Mesenchymal stem cell (in vitro differentiated cells and primary cell): ENCODE results near the gene TMEM98.

ENCODE experiments used
- DNase-seq: peaks from one replicate; pipeline ENCODE4 v3.0.0-alpha.2; 2013
- H2AFZ ChIP-seq: one replicate; pipeline ENCODE4 v1.6.1; 2013; ENCODE audit warnings: low read depth, mild to moderate bottlenecking, control low read depth, inconsistent platforms, low read length, moderate library complexity
- H2AK5ac ChIP-seq: 2 replicates; pipeline ENCODE4 v1.6.1; 2013; ENCODE audit warnings: low read length, moderate library complexity, mild to moderate bottlenecking, inconsistent platforms; ENCODE audit not compliant: severe bottlenecking
- H2BK120ac ChIP-seq: one replicate; pipeline ENCODE4 v1.6.1; 2013; ENCODE audit warnings: low read depth, mild to moderate bottlenecking, inconsistent platforms, low read length, moderate library complexity
- H2BK12ac ChIP-seq, 2 experiments: one replicate each; pipeline ENCODE4 v1.6.1; 2013; ENCODE audit warnings: inconsistent platforms in 2 of 2, low read length in 2 of 2, mild to moderate bottlenecking in 2 of 2, moderate library complexity in 2 of 2, control low read depth in 1 of 2
- H2BK15ac ChIP-seq: one replicate; pipeline ENCODE4 v1.6.1; 2013; ENCODE audit warnings: mild to moderate bottlenecking, low read depth, inconsistent platforms; ENCODE audit not compliant: poor library complexity, severe bottlenecking
- H2BK5ac ChIP-seq: 2 replicates; pipeline ENCODE4 v1.6.1; 2013; ENCODE audit warnings: low read depth, mild to moderate bottlenecking, low read length, control low read depth, inconsistent platforms; ENCODE audit not compliant: poor library complexity, severe bottlenecking
- H3K14ac ChIP-seq, 2 experiments: one replicate each; pipeline ENCODE4 v1.6.1; 2013; ENCODE audit warnings: inconsistent platforms in 2 of 2, low read length in 2 of 2, control low read depth in 1 of 2, mild to moderate bottlenecking in 1 of 2, moderate library complexity in 1 of 2
- H3K18ac ChIP-seq, 2 experiments: one replicate each; pipeline ENCODE4 v1.6.1; 2013; ENCODE audit warnings: inconsistent platforms in 2 of 2, low read length in 2 of 2, control low read depth in 1 of 2, low read depth in 1 of 2, mild to moderate bottlenecking in 1 of 2
- H3K23ac ChIP-seq, 2 experiments: one replicate each; pipeline ENCODE4 v1.6.1; 2013; ENCODE audit warnings: inconsistent platforms in 2 of 2, low read length in 2 of 2, mild to moderate bottlenecking in 2 of 2, moderate library complexity in 2 of 2, control low read depth in 1 of 2
- H3K27ac ChIP-seq: 2 replicates; pipeline ENCODE4 v1.5.1; 2013; ENCODE audit warnings: mild to moderate bottlenecking, moderate library complexity, low read length, control low read depth, inconsistent platforms; ENCODE audit not compliant: poor library complexity, severe bottlenecking
- H3K27me3 ChIP-seq, 2 experiments: 2 replicates each; pipeline versions ENCODE4 v1.6.1 to v1.7.0; 2013; ENCODE audit warnings: low read length in 2 of 2, mild to moderate bottlenecking in 2 of 2, moderate library complexity in 2 of 2, control low read depth in 1 of 2, inconsistent platforms in 1 of 2; ENCODE audit not compliant: control insufficient read depth in 1 of 2, insufficient read depth in 1 of 2
- H3K36me3 ChIP-seq, 2 experiments: 2 replicates each; pipeline versions ENCODE4 v1.6.1 to v1.7.0; 2013; ENCODE audit warnings: low read length in 2 of 2, control low read depth in 1 of 2, inconsistent platforms in 1 of 2, low read depth in 1 of 2, mild to moderate bottlenecking in 1 of 2; ENCODE audit not compliant: insufficient read depth in 2 of 2, control insufficient read depth in 1 of 2
- H3K4ac ChIP-seq, 2 experiments: one replicate each; pipeline ENCODE4 v1.6.1; 2013; ENCODE audit warnings: inconsistent platforms in 2 of 2, low read length in 2 of 2, mild to moderate bottlenecking in 2 of 2, moderate library complexity in 2 of 2, control low read depth in 1 of 2, low read depth in 1 of 2
- H3K4me1 ChIP-seq: 2 replicates; pipeline ENCODE4 v1.6.1; 2013; ENCODE audit warnings: low read depth, low read length, control low read depth; ENCODE audit not compliant: control insufficient read depth, insufficient read depth
- H3K4me2 ChIP-seq: 2 replicates; pipeline ENCODE4 v1.6.1; 2013; ENCODE audit warnings: low read length, mild to moderate bottlenecking, inconsistent platforms; ENCODE audit not compliant: poor library complexity, severe bottlenecking
- H3K4me3 ChIP-seq, 2 experiments: 2 replicates each; pipeline versions ENCODE4 v1.5.1 to v1.7.0; 2013; ENCODE audit warnings: low read length in 2 of 2, mild to moderate bottlenecking in 2 of 2, control low read depth in 1 of 2, low read depth in 1 of 2; ENCODE audit not compliant: insufficient read depth in 1 of 2
- H3K79me1 ChIP-seq: replicated peaks from 2 replicates; pipeline ENCODE4 v1.6.1; 2013; ENCODE audit warnings: mild to moderate bottlenecking, control low read depth, low read length, inconsistent platforms; ENCODE audit not compliant: poor library complexity, severe bottlenecking
- H3K9ac ChIP-seq: 2 replicates; pipeline ENCODE4 v1.7.0; 2013; ENCODE audit warnings: mild to moderate bottlenecking, low read length, moderate library complexity
- H3K9me3 ChIP-seq: 2 replicates; pipeline ENCODE4 v1.7.0; 2013; ENCODE audit warnings: mild to moderate bottlenecking, low read length; ENCODE audit not compliant: control insufficient read depth
- H4K8ac ChIP-seq: one replicate; pipeline ENCODE4 v1.6.1; 2013; ENCODE audit warnings: inconsistent platforms, mild to moderate bottlenecking, low read length, moderate library complexity
- H4K91ac ChIP-seq: one replicate; pipeline ENCODE4 v1.6.1; 2013; ENCODE audit warnings: mild to moderate bottlenecking, low read length, inconsistent platforms
- WGBS: methylation state at CpG from one replicate; pipeline ENCODE4 v1.1.7; 2013; ENCODE audit warnings: mixed read lengths; 5-methylcytosine and 5-hydroxymethylcytosine counted together

Gene TMEM98

DNA sequence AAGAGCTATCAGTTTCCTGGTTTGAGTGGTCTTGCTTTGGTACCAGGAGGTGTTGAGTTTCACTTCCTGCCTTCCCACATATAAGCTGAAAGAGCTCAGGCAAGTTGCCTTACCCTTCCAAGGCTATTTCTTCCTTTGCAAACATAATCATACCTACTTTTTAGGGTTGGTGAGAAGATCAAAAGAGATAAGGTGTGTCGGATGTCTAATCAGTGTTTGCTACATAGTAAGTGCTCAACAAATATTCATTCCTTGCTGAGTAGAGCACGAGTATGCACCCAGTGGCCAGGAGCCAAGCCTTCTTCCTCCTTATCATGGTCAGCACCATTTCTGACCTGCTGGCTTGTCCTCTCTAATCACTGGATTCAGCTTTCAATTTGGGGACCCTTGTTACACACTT, 12.7 kb upstream of the TMEM98 start:
- no peaks in the 10 kb centered on the region for H3K9me3 ChIP-seq
- H4K8ac ChIP-seq: no peak overlapping the region
- no peak overlapping the region for H2AK5ac ChIP-seq
- no peak overlapping the region for H3K4ac ChIP-seq
- H3K36me3 ChIP-seq: no peaks in the 10 kb centered on the region
- H2BK120ac ChIP-seq: no peak overlapping the region
- no peak overlapping the region for H3K4me3 ChIP-seq
- no peak overlapping the region for H3K18ac ChIP-seq
- H4K91ac ChIP-seq: no peak overlapping the region
- H3K4me1 ChIP-seq: no peaks in the 10 kb centered on the region
- no peak overlapping the region for H3K4me2 ChIP-seq
- H3K27ac ChIP-seq: no peak overlapping the region
- H3K27me3 ChIP-seq: peaks cover 7 to 9% of the 10 kb centered on the region in 2 experiments
- H2BK15ac ChIP-seq: no peak overlapping the region
- no peak overlapping the region for H2BK5ac ChIP-seq
- no peak overlapping the region for H3K23ac ChIP-seq
- no peak overlapping the region for H2BK12ac ChIP-seq
- no peak for DNase-seq
- H3K9ac ChIP-seq: no peak overlapping the region
- no peak overlapping the region for H2AFZ ChIP-seq
- no peaks in the 10 kb centered on the region for H3K79me1 ChIP-seq
- 80% methylated on average over 2 of the region's 2 CpGs for WGBS
- H3K14ac ChIP-seq: no peak overlapping the region

- H2BK12ac ChIP-seq: no peak overlapping the region
- no peak overlapping the region for H3K27ac ChIP-seq
- H3K4me1 ChIP-seq: no peaks in the 10 kb centered on the region
- H3K4ac ChIP-seq: no peak overlapping the region
- no peak overlapping the region for H2AK5ac ChIP-seq
- no peak overlapping the region for H3K4me3 ChIP-seq
- H2BK5ac ChIP-seq: no peak overlapping the region
- H3K23ac ChIP-seq: no peak overlapping the region
- H3K18ac ChIP-seq: no peak overlapping the region
- H3K4me2 ChIP-seq: no peak overlapping the region
- H3K36me3 ChIP-seq: no peaks in the 10 kb centered on the region
- no peak overlapping the region for H3K9ac ChIP-seq
- H4K91ac ChIP-seq: no peak overlapping the region
- WGBS: 93% methylated on average over 2 of the region's 3 CpGs
- no peak overlapping the region for H3K14ac ChIP-seq
- no peak for DNase-seq
- peaks cover 7 to 9% of the 10 kb centered on the region in 2 experiments for H3K27me3 ChIP-seq
- H2AFZ ChIP-seq: no peak overlapping the region
- H4K8ac ChIP-seq: no peak overlapping the region
- no peak overlapping the region for H2BK120ac ChIP-seq
- no peaks in the 10 kb centered on the region for H3K79me1 ChIP-seq
- H3K9me3 ChIP-seq: no peaks in the 10 kb centered on the region
- no peak overlapping the region for H2BK15ac ChIP-seq
These were observed 11.8 kb upstream of the TMEM98 start for GRCh38 chr17:32916134-32916533.

- H3K9ac ChIP-seq: no peak overlapping the region
- H2BK5ac ChIP-seq: no peak overlapping the region
- no peak overlapping the region for H3K23ac ChIP-seq
- H3K36me3 ChIP-seq: no peaks in the 10 kb centered on the region
- no peak overlapping the region for H3K4ac ChIP-seq
- no peaks in the 10 kb centered on the region for H3K4me1 ChIP-seq
- no peak overlapping the region for H4K91ac ChIP-seq
- no peaks in the 10 kb centered on the region for H3K9me3 ChIP-seq
- H3K14ac ChIP-seq: no peak overlapping the region
- H2BK12ac ChIP-seq: no peak overlapping the region
- no peak overlapping the region for H2BK15ac ChIP-seq
- no peak overlapping the region for H3K4me3 ChIP-seq
- H3K18ac ChIP-seq: no peak overlapping the region
- DNase-seq: no peak
- H3K27me3 ChIP-seq: peaks cover 7 to 9% of the 10 kb centered on the region in 2 experiments
- no peak overlapping the region for H2AK5ac ChIP-seq
- no peak overlapping the region for H2BK120ac ChIP-seq
- H2AFZ ChIP-seq: no peak overlapping the region
- H3K4me2 ChIP-seq: no peak overlapping the region
- no peaks in the 10 kb centered on the region for H3K79me1 ChIP-seq
- no peak overlapping the region for H4K8ac ChIP-seq
- no peak overlapping the region for H3K27ac ChIP-seq
These were observed 10.9 kb upstream of the TMEM98 start for GRCh38 chr17:32917081-32917480.

DNA sequence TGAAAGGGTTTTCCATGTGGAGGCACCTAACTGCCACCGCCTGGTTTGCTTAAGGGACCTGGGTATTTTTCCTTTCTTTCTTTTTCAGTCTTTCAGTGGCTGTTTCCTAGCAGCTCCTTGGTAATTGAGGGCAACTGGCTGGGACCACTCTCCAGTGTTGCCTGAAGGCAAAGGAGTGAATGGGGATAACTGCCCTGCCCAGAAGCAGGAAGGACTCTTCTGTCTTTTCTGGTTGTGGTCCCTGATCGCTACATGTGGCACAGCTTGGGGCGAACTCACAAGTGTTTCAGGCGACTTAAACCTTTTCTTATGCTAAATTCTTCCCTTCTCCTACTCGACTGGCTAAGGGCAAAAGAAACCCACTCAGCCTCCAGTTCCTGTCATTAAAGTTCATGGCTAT, 10.1 kb upstream of the TMEM98 start:
- WGBS: 63% methylated on average over 4 of the region's 5 CpGs
- Histone ChIP-seq H3K4me1 (no peaks in the 10 kb centered on the region), H3K27ac (no peak overlapping the region), H4K8ac (no peak overlapping the region), H3K14ac (no peak overlapping the region), H3K23ac (no peak overlapping the region), H3K18ac (no peak overlapping the region), H2BK5ac (no peak overlapping the region), H3K4ac (no peak overlapping the region), H2AK5ac (no peak overlapping the region), H3K4me3 (no peak overlapping the region), H2BK120ac (no peak overlapping the region), H3K9me3 (no peaks in the 10 kb centered on the region), H3K27me3 (peaks cover 7 to 9% of the 10 kb centered on the region in 2 experiments), H3K36me3 (no peaks in the 10 kb centered on the region), H3K9ac (no peak overlapping the region), H2BK15ac (no peak overlapping the region), H2AFZ (no peak overlapping the region), H4K91ac (no peak overlapping the region), H3K4me2 (no peak overlapping the region), H3K79me1 (no peaks in the 10 kb centered on the region), H2BK12ac (no peak overlapping the region)
- no peak for DNase-seq
